ENCODE measurements around the gene NAGS.

NAGS gene

GRCh38 chr17:44037471-44037870, 33.0 kb downstream of the NAGS start:
- Histone ChIP-seq H2AFZ (ENCODE audit: low read length) (no peak overlapping the region), H3K27ac (ENCODE audit: low read length) (no peak overlapping the region), H3F3A (ENCODE audit: insufficient read depth, low read length) (no peaks in the 10 kb centered on the region), H3K4me2 (ENCODE audit: low read depth, low read length) (no peak overlapping the region), H3K79me2 (ENCODE audit: low read length) (peaks cover 36% of the 10 kb centered on the region), H3K9me2 (replicated peaks; ENCODE audit: insufficient read depth, low read length) (no peaks in the 10 kb centered on the region), H3K36me3 (replicated peaks; ENCODE audit: insufficient read depth, low read length) (0 out of 2 replicates have a peak, but pooled peaks cover 3% of the 10 kb centered on the region), H4K20me1 (ENCODE audit: insufficient read depth, low read length) (no peaks in the 10 kb centered on the region; the same call in 1 of the 2 replicates), H3K9ac (ENCODE audit: low read length) (no peak overlapping the region), H3K4me1 (ENCODE audit: low read length) (no peaks in the 10 kb centered on the region), H3K9me3 (replicated peaks; ENCODE audit: insufficient read depth, low read length) (no peaks in the 10 kb centered on the region), H3K4me3 (ENCODE audit: low read length) (no peak overlapping the region), H3K27me3 (replicated peaks; ENCODE audit: insufficient read depth, low read length) (no peaks in the 10 kb centered on the region)
- no peak for TF ChIP-seq CTCF (IDR thresholded peaks at IDR 0.05; ENCODE audit: low read length)
- TF ChIP-seq EZH2phosphoT487 (IDR thresholded peaks at IDR 0.05; ENCODE audit: low read length): no peak
- TF ChIP-seq EZH2 (optimal IDR thresholded peaks at IDR 0.05; ENCODE audit: low read depth, low read length): no peak
- DNase-seq: no peak

GRCh38 chr17:44038604-44039011, 34.2 kb downstream of the NAGS start:
- Histone ChIP-seq H2AFZ (ENCODE audit: low read length) (no peak overlapping the region), H3K27ac (ENCODE audit: low read length) (no peak overlapping the region), H3K9me3 (replicated peaks; ENCODE audit: insufficient read depth, low read length) (no peaks in the 10 kb centered on the region), H3K27me3 (replicated peaks; ENCODE audit: insufficient read depth, low read length) (no peaks in the 10 kb centered on the region), H4K20me1 (ENCODE audit: insufficient read depth, low read length) (no peaks in the 10 kb centered on the region; the same call in 1 of the 2 replicates), H3K9ac (ENCODE audit: low read length) (no peak overlapping the region), H3K79me2 (ENCODE audit: low read length) (peaks cover 45% of the 10 kb centered on the region), H3K4me1 (ENCODE audit: low read length) (no peaks in the 10 kb centered on the region), H3K36me3 (replicated peaks; ENCODE audit: insufficient read depth, low read length) (0 out of 2 replicates have a peak, but pooled peaks cover 3% of the 10 kb centered on the region), H3F3A (ENCODE audit: insufficient read depth, low read length) (no peaks in the 10 kb centered on the region; the same call in 1 of the 2 replicates), H3K4me2 (ENCODE audit: low read depth, low read length) (no peak overlapping the region), H3K4me3 (ENCODE audit: low read length) (no peak overlapping the region), H3K9me2 (replicated peaks; ENCODE audit: insufficient read depth, low read length) (no peaks in the 10 kb centered on the region)
- no peak for TF ChIP-seq CTCF (IDR thresholded peaks at IDR 0.05; ENCODE audit: low read length)
- TF ChIP-seq EZH2phosphoT487 (IDR thresholded peaks at IDR 0.05; ENCODE audit: low read length): no peak
- no peak for TF ChIP-seq EZH2 (optimal IDR thresholded peaks at IDR 0.05; ENCODE audit: low read depth, low read length)
- DNase-seq: no peak

- Histone ChIP-seq H3K79me2 (ENCODE audit: low read length) (peaks cover 58% of the 10 kb centered on the region), H3K4me3 (ENCODE audit: low read length) (no peak overlapping the region), H3K36me3 (replicated peaks; ENCODE audit: insufficient read depth, low read length) (0 out of 2 replicates have a peak, but pooled peaks cover 3% of the 10 kb centered on the region), H3K27me3 (replicated peaks; ENCODE audit: insufficient read depth, low read length) (no peaks in the 10 kb centered on the region), H3K4me2 (ENCODE audit: low read depth, low read length) (no peak overlapping the region), H2AFZ (ENCODE audit: low read length) (no peak overlapping the region), H3K9ac (ENCODE audit: low read length) (no peak overlapping the region), H3K9me2 (replicated peaks; ENCODE audit: insufficient read depth, low read length) (no peaks in the 10 kb centered on the region), H4K20me1 (ENCODE audit: insufficient read depth, low read length) (no peaks in the 10 kb centered on the region; the same call in 1 of the 2 replicates), H3K4me1 (ENCODE audit: low read length) (no peaks in the 10 kb centered on the region), H3F3A (ENCODE audit: insufficient read depth, low read length) (no peaks in the 10 kb centered on the region; the same call in 1 of the 2 replicates), H3K9me3 (replicated peaks; ENCODE audit: insufficient read depth, low read length) (no peaks in the 10 kb centered on the region), H3K27ac (ENCODE audit: low read length) (no peak overlapping the region)
- no peak for TF ChIP-seq EZH2phosphoT487 (IDR thresholded peaks at IDR 0.05; ENCODE audit: low read length)
- TF ChIP-seq CTCF (IDR thresholded peaks at IDR 0.05; ENCODE audit: low read length): no peak
- no peak for TF ChIP-seq EZH2 (optimal IDR thresholded peaks at IDR 0.05; ENCODE audit: low read depth, low read length)
- no peak for DNase-seq
These were observed 35.6 kb downstream of the NAGS start for GRCh38 chr17:44039829-44040635.

All from MM.1S (cell line).